HG03097 (cell line): ENCODE data around the gene KRTAP10-1.
"Not testable (repeated sequence)": the region's sequence is repeated elsewhere in the genome, so short reads cannot be mapped to it uniquely, and the experiment has no call there.

Experiments
- ATAC-seq: cut with Tn5 transposase; IDR thresholded peaks from one replicate; pipeline ENCODE4 v1.9.1; 2021; ENCODE audit not compliant: unreplicated experiment, low FRiP score

KRTAP10-1 gene

GRCh38 chr21:44507673-44508425 is 32.1 kb downstream of the KRTAP10-1 start:
- ATAC-seq, result no peak

GRCh38 chr21:44506279-44507255 is 33.4 kb downstream of the KRTAP10-1 start:
- no peak for ATAC-seq

- ATAC-seq, result no peak
Observed at GRCh38 chr21:44505673-44506278, 34.2 kb downstream of the KRTAP10-1 start.

GRCh38 chr21:44503901-44504399 is 36.0 kb downstream of the KRTAP10-1 start:
- ATAC-seq, result no peak

- not testable (repeated sequence) for ATAC-seq
Observed at GRCh38 chr21:44503006-44503889, 36.7 kb downstream of the KRTAP10-1 start.

- ATAC-seq, result no peak
Observed at GRCh38 chr21:44502171-44502958, 37.6 kb downstream of the KRTAP10-1 start.

GRCh38 chr21:44500111-44500510 is 39.9 kb downstream of the KRTAP10-1 start:
- no peak for ATAC-seq

- no peak for ATAC-seq
Observed at GRCh38 chr21:44499631-44500030, 40.4 kb downstream of the KRTAP10-1 start.

- no peak for ATAC-seq
Observed at GRCh38 chr21:44499211-44499560, 40.8 kb downstream of the KRTAP10-1 start.

- ATAC-seq, result no peak
Observed at GRCh38 chr21:44498280-44499210, 41.5 kb downstream of the KRTAP10-1 start.

- ATAC-seq, result no peak
Observed at GRCh38 chr21:44497703-44498126, 42.3 kb downstream of the KRTAP10-1 start.

GRCh38 chr21:44496564-44497550 is 43.1 kb downstream of the KRTAP10-1 start:
- ATAC-seq, result no peak

- ATAC-seq, result no peak
Observed at GRCh38 chr21:44495611-44496563, 44.1 kb downstream of the KRTAP10-1 start.

- no peak for ATAC-seq
Observed at GRCh38 chr21:44494956-44495355, 45.0 kb downstream of the KRTAP10-1 start.

- ATAC-seq, result no peak
Observed at GRCh38 chr21:44494418-44494817, 45.6 kb downstream of the KRTAP10-1 start.
